ENCODE data around the gene WDR49. TPM values are rescaled to one million over a fixed set of nuclear protein-coding genes. Genes with fewer than 3 reads are reported as not detected.

The WDR49 gene
- total RNA-seq, 1 donor from 2014 or later = 1.1 TPM

DNA sequence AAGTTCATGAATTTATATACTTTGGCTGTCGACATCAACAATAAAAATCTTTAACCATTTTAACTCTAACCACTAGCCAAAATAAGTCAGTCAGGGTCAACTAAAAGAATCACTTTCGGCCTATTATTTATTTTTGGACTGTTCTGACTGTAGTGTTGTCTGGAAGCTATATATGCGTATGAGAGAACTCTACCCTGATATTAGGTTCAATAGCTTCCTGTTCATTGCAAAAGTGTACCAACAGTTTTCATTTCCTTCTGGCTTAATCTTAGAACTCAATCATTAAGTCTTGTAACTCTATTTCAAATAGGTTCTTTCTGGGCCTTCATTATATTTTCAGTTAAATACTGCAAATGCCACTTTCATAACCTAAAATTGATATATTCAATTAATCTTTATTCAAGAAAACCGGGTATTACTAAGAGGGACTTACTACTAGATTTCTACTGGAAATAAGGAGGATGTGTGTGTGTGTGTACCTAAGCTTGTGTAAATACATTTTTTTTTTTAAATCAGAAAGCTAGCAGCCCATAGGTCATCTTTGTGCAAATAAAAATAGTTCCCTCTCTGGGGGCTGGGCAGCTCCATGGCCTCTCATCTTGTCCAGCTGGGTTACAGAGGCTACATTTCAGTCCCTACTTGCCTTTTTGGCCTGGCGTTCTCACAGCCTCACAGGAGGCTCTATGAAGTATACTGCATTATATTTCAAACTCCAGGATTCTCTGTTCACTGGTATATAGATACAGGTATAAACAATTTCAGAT, 185.7 kb downstream of the WDR49 start:
- TF ChIP-seq, protein P1, sequence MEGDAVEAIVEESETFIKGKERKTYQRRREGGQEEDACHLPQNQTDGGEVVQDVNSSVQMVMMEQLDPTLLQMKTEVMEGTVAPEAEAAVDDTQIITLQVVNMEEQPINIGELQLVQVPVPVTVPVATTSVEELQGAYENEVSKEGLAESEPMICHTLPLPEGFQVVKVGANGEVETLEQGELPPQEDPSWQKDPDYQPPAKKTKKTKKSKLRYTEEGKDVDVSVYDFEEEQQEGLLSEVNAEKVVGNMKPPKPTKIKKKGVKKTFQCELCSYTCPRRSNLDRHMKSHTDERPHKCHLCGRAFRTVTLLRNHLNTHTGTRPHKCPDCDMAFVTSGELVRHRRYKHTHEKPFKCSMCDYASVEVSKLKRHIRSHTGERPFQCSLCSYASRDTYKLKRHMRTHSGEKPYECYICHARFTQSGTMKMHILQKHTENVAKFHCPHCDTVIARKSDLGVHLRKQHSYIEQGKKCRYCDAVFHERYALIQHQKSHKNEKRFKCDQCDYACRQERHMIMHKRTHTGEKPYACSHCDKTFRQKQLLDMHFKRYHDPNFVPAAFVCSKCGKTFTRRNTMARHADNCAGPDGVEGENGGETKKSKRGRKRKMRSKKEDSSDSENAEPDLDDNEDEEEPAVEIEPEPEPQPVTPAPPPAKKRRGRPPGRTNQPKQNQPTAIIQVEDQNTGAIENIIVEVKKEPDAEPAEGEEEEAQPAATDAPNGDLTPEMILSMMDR (IDR thresholded peaks at IDR 0.05; ENCODE audit: insufficient read depth, low read length, severe bottlenecking) = no peak
- H3K36me3 ChIP-seq (ENCODE audit: control insufficient read depth, insufficient read depth, low read length) = no peaks in the 10 kb centered on the region
- no peaks in the 10 kb centered on the region for H3K27me3 ChIP-seq (ENCODE audit: control insufficient read depth, insufficient read depth, low read length)
- no peak for DNase-seq (ENCODE audit: low read depth)
- H3K4me3 ChIP-seq (ENCODE audit: low read depth, low read length) = no peak overlapping the region
- FAIRE-seq = no peak

DNA sequence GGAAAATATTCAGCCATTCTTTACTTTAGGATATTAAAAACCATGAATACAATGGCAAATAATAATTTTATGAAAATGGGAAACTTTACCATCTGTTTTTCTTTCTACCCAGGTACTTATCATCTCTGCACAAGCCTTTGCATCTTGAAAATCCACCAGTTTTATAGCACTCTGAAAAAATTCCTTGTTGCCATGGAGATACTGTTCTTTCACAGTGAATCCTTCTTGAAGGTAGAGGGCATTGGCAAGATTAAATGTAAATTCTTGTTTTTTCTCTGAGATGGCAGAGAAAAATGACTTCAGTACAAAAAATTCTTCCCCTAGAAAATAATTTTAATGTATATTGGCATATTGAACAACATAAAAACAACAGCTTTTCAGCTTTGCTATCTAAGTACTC, 186.8 kb downstream of the WDR49 start:
- DNase-seq (ENCODE audit: low read depth) = no peak
- TF ChIP-seq, protein P1 (IDR thresholded peaks at IDR 0.05; ENCODE audit: insufficient read depth, low read length, severe bottlenecking) = no peak
- FAIRE-seq = no peak
- no peaks in the 10 kb centered on the region for H3K27me3 ChIP-seq (ENCODE audit: control insufficient read depth, insufficient read depth, low read length)
- no peaks in the 10 kb centered on the region for H3K36me3 ChIP-seq (ENCODE audit: control insufficient read depth, insufficient read depth, low read length)
- H3K4me3 ChIP-seq (ENCODE audit: low read depth, low read length) = no peak overlapping the region

DNA sequence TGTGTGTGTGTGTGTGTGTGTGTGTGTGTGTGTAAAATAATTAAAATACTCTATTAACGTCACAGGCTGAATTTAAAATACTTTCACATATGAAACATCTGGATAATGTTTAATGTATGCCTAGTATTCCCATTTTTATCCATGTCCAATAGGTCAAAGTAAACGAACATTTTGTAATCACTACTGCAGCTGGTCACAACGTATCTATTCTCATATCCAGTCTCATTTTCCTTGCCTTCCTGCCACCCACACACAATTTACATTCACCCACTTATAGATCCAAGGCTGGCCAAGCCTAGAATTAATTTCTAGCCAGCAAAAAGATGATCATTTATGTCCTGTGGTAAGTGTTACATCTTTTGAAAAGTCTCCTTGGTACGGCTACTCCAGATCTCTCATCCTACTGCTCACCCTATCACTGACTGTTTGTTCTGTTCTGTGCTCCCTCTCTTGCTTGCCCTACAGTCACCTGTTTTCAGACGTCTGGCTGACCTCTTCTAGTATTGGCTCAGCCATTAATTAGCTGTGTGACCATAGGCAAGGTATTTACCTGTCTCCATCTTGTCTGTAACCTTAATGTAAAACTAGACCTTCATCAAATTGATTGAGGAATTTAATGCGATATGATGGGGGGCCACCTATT, 197.5 kb downstream of the WDR49 start:
- no peak for DNase-seq (ENCODE audit: low read depth)
- TF ChIP-seq, protein P1 (IDR thresholded peaks at IDR 0.05; ENCODE audit: insufficient read depth, low read length, severe bottlenecking) = no peak
- no peak for FAIRE-seq
- Histone ChIP-seq H3K27me3 (ENCODE audit: control insufficient read depth, insufficient read depth, low read length) (no peaks in the 10 kb centered on the region), H3K4me3 (ENCODE audit: low read depth, low read length) (no peak overlapping the region), H3K36me3 (ENCODE audit: control insufficient read depth, insufficient read depth, low read length) (no peaks in the 10 kb centered on the region)

DNA sequence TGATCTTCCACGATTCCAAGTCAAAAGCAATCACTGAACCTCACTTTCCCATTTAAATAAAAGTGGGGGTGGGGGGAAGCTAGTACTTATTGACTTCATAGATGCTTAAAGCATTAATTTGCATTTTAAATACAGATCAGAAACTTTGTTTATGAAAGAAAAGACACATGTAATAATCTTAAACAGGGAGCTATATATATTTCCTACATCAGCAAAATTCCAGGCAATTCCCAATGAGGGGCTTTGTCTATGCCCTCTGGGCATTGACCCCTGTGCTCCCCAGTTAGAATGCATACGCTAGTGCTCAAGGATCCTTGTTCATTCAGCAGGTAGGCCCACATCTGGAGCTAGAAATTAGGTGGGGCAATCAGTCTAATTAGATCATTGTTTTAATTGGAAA, 199.9 kb downstream of the WDR49 start:
- no peaks in the 10 kb centered on the region for H3K36me3 ChIP-seq (ENCODE audit: control insufficient read depth, insufficient read depth, low read length)
- H3K27me3 ChIP-seq (ENCODE audit: control insufficient read depth, insufficient read depth, low read length) = no peaks in the 10 kb centered on the region
- no peak overlapping the region for H3K4me3 ChIP-seq (ENCODE audit: low read depth, low read length)
- TF ChIP-seq, protein P1 (IDR thresholded peaks at IDR 0.05; ENCODE audit: insufficient read depth, low read length, severe bottlenecking) = no peak
- DNase-seq (ENCODE audit: low read depth) (no peak), FAIRE-seq (no peak)

DNA sequence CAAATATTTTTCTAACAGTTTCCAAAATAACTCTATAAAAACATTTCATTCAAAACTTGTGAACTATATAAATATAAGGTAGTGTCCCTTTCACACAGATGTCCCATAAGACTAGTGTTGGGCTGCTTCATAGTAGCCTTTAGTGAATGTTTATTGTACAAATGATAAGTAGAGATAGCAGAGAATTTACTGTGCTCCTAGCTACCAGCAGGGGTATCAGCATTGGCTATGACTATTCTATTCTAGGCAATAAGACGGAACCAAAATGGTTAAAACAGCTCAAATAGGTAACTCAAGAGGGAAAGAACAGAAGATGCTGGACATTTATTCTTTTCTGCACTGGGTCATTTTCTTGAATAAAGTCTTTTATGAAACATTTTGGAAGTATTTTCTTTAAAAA, 202.5 kb downstream of the WDR49 start:
- Histone ChIP-seq H3K4me3 (ENCODE audit: low read depth, low read length) (no peak overlapping the region), H3K27me3 (ENCODE audit: control insufficient read depth, insufficient read depth, low read length) (no peaks in the 10 kb centered on the region), H3K36me3 (ENCODE audit: control insufficient read depth, insufficient read depth, low read length) (no peaks in the 10 kb centered on the region)
- FAIRE-seq (no peak), DNase-seq (ENCODE audit: low read depth) (no peak)
- TF ChIP-seq, protein P1 (IDR thresholded peaks at IDR 0.05; ENCODE audit: insufficient read depth, low read length, severe bottlenecking) = no peak

Measured in bronchial epithelial cell (primary cell).